ENCODE data around the gene CNIH2. TPM values are rescaled to one million over a fixed set of nuclear protein-coding genes. Genes with fewer than 3 reads are reported as not detected.

The CNIH2 gene
- total and polyA plus RNA-seq, 2 of the 13 experiments (the other 11 are each of a cell fraction or from before 2014, with no cell fraction given): 0.60 to 0.69 TPM

GRCh38 chr11:66277471-66278362 lies at the start of gene CNIH2 (continued):
- no peak for TF ChIP-seq KDM5A (IDR thresholded peaks at IDR 0.05; ENCODE audit: borderline replicate concordance, low read length)
- TF ChIP-seq ESRRA (CRISPR knock-in tag; IDR thresholded peaks at IDR 0.05; ENCODE audit: low read depth): no peak
- TF ChIP-seq ZNF256 (CRISPR knock-in tag; conservative IDR thresholded peaks at IDR 0.05): no peak
- peak; percentile 33; the same call in 1 of the 2 replicates for TF ChIP-seq ZNF768 (CRISPR knock-in tag; IDR thresholded peaks at IDR 0.05)
- no peak for TF ChIP-seq ZNF543 (CRISPR knock-in tag; IDR thresholded peaks at IDR 0.05)
- 0 out of 2 replicates have a peak, but pooled peaks have one; percentile 18 for TF ChIP-seq ZNF563 (CRISPR knock-in tag; IDR thresholded peaks at IDR 0.05)

GRCh38 chr11:66228521-66228920 lies 49.5 kb upstream of the CNIH2 start:
- Histone ChIP-seq H3K9ac (ENCODE audit: insufficient read depth, low read depth, low read length) (no peak overlapping the region), H4K20me1 (ENCODE audit: insufficient read depth, low read length) (no peaks in the 10 kb centered on the region), H3K4me2 (ENCODE audit: low read depth, low read length) (no peak overlapping the region), H3K36me3 (replicated peaks in 1 of 2; ENCODE audit: control insufficient read depth in 1 of 2, insufficient read depth in 2 of 2, low read length in 2 of 2) (peaks cover 3 to 14% of the 10 kb centered on the region in 2 experiments; a peak in 4 of 5 replicates), H3K79me2 (ENCODE audit: insufficient read depth, low read length) (no peaks in the 10 kb centered on the region), H3K27me3 (ENCODE audit: control insufficient read depth in 1 of 2, insufficient read depth in 2 of 2, low read length in 2 of 2) (no peaks in the 10 kb centered on the region), H3K9me3 (ENCODE audit: low read length) (no peaks in the 10 kb centered on the region), H3K4me3 (replicated peaks in 1 of 3; ENCODE audit: insufficient read depth in 1 of 3, low read depth in 2 of 3, low read length in 3 of 3) (no peak overlapping the region), H3K27ac (ENCODE audit: extremely low read length, insufficient read depth, low read length) (no peak overlapping the region), H2AFZ (ENCODE audit: low read length) (no peak overlapping the region), H3K4me1 (ENCODE audit: insufficient read depth, low read length) (no peaks in the 10 kb centered on the region)
- DNase-seq (ENCODE audit: low spot score) (no peak), FAIRE-seq (no peak), ATAC-seq (no peak)
- in situ Hi-C loops (cut with HindIII; ENCODE audit: extremely low pct_ligation_motif_present, low pct_unique_long_range_greater_than_20kb): no loop called here
- TF ChIP-seq ZNF639 (CRISPR knock-in tag; conservative IDR thresholded peaks at IDR 0.05): no peak
- no peak for TF ChIP-seq ZNF10 (CRISPR knock-in tag; IDR thresholded peaks at IDR 0.05; ENCODE audit: borderline replicate concordance, low read depth)
- TF ChIP-seq ZNF138 (CRISPR knock-in tag; IDR thresholded peaks at IDR 0.05; ENCODE audit: low read depth): no peak
- no peak for TF ChIP-seq ZSCAN31 (CRISPR knock-in tag; IDR thresholded peaks at IDR 0.05; ENCODE audit: low read depth)
- TF ChIP-seq NCOR1 (IDR thresholded peaks at IDR 0.05; ENCODE audit: borderline replicate concordance, low read length): no peak
- TF ChIP-seq ZNF878 (CRISPR knock-in tag; IDR thresholded peaks at IDR 0.05): no peak
- TF ChIP-seq RFXANK (CRISPR knock-in tag; IDR thresholded peaks at IDR 0.05): no peak
- no peak for TF ChIP-seq ZNF383 (CRISPR knock-in tag; IDR thresholded peaks at IDR 0.05; ENCODE audit: borderline replicate concordance)
- TF ChIP-seq BATF2 (CRISPR knock-in tag; IDR thresholded peaks at IDR 0.05): no peak
- intact Hi-C loops (cut with micrococcal nuclease; ENCODE audit: unreplicated experiment): no loop called here
- no TSS peak for BruUV-seq (replicated peaks)
- CTCF ChIA-PET (ENCODE audit: low intra/inter-chr PET ratio, low total read pairs): no interaction called here
- WGBS (ENCODE audit: low lambda C conversion rate): 94% methylated on average over 6 of the region's 6 CpGs
- POLR2A ChIA-PET: no interaction called here

Data from HepG2 (cell line).